Activated CD8-positive, alpha-beta memory T cell treated with anti-CD3 and anti-CD28 coated beads for 24 hours (primary cell): Measurements from ENCODE around the gene YLPM1.

Source experiments
- DNase-seq: peaks from one replicate; pipeline ENCODE4 v3.0.0-alpha.2; 2020

The YLPM1 gene

GRCh38 chr14:74846168-74846567 is 83.1 kb downstream of the YLPM1 start:
- DNase-seq, result no peak

DNA sequence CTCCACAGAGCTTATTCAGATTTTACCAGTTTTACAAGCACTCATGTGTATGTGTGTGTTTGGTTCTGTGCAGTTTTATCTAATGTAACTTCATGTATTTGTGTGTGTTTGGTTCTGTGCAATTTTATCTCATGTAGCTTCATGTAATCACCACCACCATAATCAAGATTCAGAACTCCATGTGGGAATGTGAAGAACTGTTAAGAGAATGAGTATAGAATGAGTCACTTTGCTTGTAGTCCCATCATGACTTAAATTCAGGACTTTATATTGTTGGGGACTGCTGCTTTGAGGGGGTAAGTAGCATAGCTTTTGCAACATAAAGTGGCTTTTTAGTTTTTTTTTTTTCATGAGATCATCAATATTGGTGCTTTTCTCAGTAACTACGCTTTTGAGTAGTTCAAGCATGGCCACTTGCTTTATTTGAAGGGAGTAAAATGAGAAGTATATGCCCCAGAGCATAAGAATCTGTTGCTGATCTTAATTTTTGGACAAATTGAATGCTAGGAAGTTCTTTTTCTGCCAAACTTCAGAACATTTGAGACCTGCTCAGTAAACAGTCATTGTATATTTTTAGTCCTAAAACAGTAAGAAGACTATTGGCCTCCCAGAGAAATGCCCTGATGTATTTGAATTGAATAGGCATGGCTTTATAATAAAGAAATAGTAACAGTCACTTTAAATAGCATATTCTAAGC is 84.0 kb downstream of the YLPM1 start:
- DNase-seq, result no peak

DNA sequence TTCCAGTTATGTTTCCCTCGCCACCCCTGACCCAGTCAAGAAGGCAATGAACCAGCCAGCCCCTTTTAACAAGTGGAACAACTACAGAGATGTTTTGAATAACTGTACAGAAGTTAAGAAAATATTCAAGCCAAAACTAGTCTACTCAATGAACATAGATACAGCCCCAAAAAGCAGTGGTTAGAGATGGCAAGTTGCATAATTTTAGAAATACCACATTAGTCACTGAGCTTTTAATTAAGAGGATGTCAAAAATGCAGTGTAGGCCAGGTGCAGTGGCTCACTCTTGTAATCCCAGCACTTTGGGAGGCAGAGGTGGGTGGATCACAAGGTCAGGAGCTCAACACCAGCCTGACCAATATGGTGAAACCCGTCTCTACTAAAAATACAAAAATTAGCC is 85.7 kb downstream of the YLPM1 start:
- no peak for DNase-seq

- no peak for DNase-seq
Observed at GRCh38 chr14:74852922-74853530, 89.9 kb downstream of the YLPM1 start.

DNA sequence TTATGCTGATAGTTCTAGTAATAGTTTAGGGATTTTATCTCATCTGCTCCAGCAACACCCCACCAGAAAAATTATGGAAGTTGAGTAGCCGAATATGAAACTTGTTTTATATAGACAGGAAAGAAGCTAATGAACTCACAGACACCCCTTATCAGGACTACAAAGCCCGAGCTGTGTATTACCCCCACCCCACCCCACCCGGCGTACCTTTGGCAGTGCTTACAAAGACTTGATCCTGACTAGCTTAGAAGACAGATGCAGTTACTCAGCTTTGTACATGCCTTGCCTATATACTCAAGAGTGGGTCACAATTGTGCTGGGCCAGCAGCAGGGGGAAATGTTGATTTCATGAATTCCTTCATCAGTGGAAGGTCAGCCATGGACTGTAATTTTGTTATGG is 90.5 kb downstream of the YLPM1 start:
- no peak for DNase-seq

GRCh38 chr14:74855021-74855420 is 91.9 kb downstream of the YLPM1 start:
- DNase-seq, result no peak

DNA sequence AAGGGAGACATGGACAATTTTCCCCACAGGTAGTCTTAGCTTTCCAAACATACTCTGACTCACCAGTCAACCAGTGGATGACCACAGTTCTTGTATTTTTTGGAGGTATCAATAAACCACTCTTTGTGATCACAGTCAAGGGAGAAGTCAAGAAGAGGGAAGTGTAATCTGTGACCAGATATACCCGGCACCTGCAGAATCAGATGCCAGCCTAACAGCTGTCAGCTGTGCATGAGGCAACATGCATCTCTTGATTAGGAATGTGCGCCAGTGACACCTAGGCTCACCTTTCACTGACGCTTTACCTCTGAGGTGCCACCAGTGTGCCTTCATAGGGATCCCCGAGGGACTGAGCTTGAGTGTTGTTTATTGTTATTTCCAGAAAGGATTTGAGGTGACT is 92.8 kb downstream of the YLPM1 start:
- DNase-seq, result no peak

GRCh38 chr14:74856366-74856765 is 93.2 kb downstream of the YLPM1 start:
- DNase-seq, result no peak

DNA sequence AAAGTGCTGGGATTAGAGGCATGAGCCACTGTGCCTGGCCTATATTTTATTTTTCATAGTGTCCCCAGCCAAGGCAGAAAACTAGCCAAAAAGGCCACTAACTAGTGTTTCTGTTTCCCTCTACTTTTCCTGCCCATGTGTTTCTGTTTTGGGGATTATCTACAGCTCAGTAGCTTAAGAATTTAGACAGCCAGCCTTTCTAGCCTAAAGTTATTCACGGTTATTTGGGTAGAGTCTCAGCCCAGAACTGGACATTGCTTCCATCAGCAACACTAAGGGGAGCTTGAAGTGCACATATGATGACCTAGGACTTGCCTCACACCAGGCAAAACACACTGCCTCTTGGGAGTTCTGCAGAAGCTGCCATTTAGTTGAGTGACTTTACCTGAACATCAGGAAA is 94.9 kb downstream of the YLPM1 start:
- no peak for DNase-seq

DNA sequence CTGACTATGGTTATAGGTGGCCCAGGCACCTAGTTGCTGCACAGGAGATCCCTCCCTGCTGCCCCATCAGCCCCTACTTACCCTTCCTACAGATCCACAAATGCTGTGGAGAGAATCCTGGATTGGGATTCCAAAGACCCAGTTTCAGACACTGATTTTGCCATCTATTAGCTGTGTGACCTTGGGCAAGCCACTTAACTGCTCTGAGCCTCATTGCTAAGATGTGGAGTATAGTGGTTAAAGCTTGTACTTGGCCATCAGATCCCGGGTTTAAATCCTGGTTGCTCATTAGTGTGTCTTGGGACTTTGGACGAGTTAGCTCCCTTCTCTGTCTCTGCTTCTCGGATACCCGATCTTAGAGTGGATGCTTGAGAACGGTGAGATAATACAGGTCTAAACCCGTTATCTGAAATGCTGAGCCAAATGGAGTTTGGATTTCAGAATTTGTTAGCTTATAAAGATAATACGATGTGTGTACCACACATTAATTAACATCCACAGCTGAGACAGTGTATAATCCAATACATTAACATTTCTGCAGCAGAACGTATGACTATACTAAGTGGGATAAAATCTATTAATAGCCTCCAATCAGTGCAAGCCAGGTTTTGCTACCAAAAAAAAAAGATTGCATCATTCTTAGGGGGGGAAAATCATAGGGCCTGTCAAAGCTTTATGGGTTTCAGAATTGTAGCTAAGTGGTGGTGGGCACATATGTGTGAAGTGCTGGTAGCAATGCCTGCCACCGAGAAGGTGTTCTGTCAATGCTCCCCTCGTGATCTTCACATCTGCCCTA is 96.8 kb downstream of the YLPM1 start:
- no peak for DNase-seq

- peak; percentile 99 for DNase-seq
Observed at GRCh38 chr14:74860899-74861733, 98.0 kb downstream of the YLPM1 start.

DNA sequence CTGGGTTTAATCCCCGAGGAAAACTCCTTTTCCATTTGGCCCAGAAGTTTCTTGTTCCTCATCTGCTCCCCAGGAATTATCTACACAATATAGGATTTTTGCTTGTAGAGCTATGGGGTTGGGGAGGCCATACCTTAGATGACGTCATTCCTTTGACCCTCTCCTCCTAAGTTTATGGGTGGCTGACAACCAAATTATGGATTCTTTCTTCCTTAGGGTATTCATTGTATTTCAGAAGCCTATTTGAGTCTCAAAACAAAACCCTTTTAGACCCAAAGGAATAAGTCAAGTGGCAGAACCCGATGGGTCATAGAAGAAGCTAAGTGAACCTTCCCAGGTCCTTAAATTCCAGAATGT is 98.6 kb downstream of the YLPM1 start:
- DNase-seq, result no peak

GRCh38 chr14:74863274-74863673 is 100.2 kb downstream of the YLPM1 start:
- no peak for DNase-seq

DNA sequence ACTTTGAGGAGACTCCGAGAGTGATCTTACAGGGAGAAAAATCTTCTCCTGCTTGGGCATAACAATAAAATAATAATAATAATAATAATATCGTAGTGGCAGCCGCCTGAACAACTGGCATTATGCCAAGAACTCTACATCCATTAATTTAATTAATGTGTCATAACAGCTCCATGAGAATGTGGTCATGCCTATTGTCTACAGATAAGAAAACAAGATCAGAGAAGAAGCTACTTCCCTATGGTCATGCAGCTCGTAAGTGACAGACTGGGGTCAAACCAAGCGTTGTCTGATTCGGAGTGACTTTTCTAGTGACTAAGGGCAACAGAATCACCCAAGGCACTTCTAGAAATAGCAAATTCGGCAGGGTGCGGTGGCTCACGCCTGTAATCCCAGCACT is 101.1 kb downstream of the YLPM1 start:
- no peak for DNase-seq

DNA sequence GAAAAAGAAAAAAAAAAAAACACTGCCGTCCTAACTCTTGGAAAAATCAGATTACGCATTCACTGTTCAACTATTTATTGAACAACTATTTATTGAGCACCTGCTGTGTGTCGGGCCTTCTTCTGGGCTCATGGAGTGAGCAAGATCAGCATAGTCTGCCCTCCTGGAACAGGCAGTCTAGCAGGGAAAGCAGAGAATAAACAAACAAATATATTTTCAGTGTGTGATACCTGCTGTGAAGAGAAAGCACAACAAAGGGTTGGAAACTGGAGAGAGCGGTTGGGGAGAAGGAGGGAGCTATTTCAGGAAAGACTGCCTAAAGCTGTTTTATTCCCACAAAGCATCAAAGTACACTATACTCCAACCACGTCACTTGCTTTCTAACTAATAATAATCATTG is 102.0 kb downstream of the YLPM1 start:
- no peak for DNase-seq

DNA sequence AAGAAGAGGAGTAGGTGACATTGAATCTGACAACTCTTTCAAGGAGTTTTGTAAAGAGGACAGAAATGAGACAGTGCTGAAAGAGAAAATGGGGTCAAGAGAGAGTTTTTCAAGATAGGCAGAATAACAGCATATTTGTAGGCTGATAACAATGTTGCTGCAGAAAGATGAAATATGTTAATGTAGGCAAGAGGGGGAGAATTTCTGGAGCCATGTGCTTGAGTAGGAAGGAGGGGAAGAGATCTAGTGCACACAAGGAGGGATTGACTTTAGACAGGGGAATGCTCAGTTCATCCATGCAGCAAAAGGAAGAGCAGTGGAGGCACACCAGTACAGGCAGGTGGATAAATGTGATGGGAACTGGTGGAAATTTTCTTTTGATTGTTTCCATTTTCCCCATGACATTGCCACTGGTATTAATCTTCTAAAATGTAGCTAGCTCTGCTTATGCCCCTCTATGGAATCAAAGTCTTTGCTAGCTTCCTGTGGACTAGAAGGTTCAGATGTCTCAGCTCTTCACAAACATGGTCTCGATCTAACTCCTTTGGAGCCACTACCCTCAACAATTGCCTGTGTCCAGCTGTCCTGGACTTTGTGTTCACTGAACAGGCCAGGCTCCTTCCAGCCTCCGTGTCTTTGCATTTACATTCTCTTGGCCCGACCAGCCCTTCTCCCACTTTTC is 103.7 kb downstream of the YLPM1 start:
- DNase-seq, result peak; percentile 41

DNA sequence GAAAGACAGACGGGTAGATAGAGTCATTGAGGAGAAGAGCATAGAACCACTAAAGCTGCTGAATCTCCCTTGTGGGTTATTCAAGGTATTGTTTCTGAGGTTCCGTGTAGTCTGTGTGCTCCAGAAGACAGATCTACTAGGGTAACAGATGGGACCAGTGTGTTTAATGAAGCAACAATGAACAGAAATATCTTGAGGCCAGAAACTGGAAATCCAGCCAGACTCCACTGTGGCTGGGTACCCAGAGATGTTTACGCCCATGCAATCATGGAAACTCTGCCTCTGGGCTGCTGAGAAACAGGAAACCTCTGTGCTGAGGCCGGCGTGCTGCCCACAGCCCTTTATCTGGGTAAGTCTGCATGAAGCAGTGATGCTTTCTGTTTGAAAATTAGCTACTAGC is 104.6 kb downstream of the YLPM1 start:
- DNase-seq, result peak; percentile 77

DNA sequence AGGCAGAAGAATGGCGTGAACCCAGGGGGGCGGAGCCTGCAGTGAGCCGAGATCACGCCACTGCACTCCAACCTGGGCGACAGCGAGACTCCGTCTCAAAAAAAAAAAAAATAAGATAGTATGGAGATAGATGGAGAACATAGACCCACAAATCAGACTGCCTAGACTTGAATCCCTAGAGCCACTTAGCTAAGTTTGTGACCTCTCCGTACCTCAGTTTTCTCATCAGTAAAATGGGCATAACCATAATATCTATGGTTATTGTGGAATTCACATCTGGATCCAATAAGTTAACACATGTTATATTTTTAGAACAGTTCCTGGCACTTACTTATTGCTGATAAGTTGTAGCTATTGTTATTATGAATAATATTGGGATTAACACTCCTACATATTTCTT is 105.6 kb downstream of the YLPM1 start:
- no peak for DNase-seq

DNA sequence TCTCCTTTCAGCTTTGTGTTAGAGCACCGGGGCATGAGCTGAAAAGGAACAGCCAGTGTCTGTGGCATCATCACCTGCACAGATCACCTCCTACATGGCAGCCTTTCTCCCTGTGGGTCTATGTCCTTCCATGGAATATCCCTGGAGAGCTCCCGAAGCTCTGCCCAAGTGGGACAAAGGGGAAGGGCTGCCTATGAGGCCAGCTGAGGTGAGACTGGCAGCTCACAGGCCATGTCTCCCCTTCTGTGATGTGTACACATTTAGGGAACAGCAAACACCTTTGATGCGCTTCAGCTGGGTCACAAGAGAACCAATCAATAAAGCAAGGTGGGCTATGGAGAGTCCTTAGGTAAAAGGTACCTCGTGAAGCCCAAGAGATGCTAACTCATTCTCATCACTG is 108.7 kb downstream of the YLPM1 start:
- DNase-seq, result no peak

DNA sequence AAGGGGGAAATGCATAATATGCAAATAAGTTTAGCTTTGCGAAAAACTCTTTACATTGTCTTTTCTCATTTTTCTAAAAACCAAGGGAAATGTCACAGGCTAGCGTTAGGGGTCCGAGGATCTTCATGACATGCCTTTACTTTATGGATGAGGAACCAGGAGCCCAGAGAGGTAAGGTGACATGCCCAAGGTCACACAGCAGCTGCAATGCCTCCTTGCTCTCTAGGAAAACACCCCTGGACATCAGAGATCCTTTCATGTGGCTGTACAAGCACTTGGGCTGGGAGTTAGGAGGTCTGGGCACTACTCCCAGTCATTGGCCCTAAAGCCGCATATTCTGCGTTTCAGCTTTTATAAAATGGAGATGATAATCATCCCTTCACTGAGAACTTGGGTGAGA is 112.1 kb downstream of the YLPM1 start:
- no peak for DNase-seq

GRCh38 chr14:74875941-74876913 is 113.1 kb downstream of the YLPM1 start, which contains the start of gene PROX2:
TSS of gene PROX2 (minus strand) at chr14:74876145. CDS start at chr14:74863834, 12,311 bp downstream.
- DNase-seq, result peak; percentile 74
